IMR-90 (cell line): ENCODE data around the gene DOK6.

Source experiments
- BHLHE40 ChIP-seq: fragments of 150-350 bp; IDR thresholded peaks from 2 replicates; pipeline ENCODE4 v1.6.1; 2016; ENCODE audit warnings: mild to moderate bottlenecking, low read depth, low read length
- CEBPB ChIP-seq: IDR thresholded peaks from 2 replicates; pipeline ENCODE4 v1.6.1; 2012; ENCODE audit warnings: low read depth, low read length, improper control_type of control experiment
- CHD1 ChIP-seq: IDR thresholded peaks from 2 replicates; pipeline ENCODE4 v1.6.1; 2012; ENCODE audit warnings: low read depth, low read length, improper control_type of control experiment
- FOS ChIP-seq: fragments of 150-350 bp; IDR thresholded peaks from 2 replicates; pipeline ENCODE4 v1.6.1; 2016; ENCODE audit warnings: low read depth, low read length
- MAFK ChIP-seq: IDR thresholded peaks from 2 replicates; pipeline ENCODE4 v1.6.1; 2012; ENCODE audit warnings: low read depth, low read length, improper control_type of control experiment
- MAZ ChIP-seq: IDR thresholded peaks from 2 replicates; pipeline ENCODE4 v1.6.1; 2012; ENCODE audit warnings: low read depth, mild to moderate bottlenecking, low read length, improper control_type of control experiment, moderate library complexity, borderline replicate concordance
- POLR2A ChIP-seq: IDR thresholded peaks from 2 replicates; pipeline ENCODE4 v1.6.1; 2012; ENCODE audit warnings: mild to moderate bottlenecking, low read depth, low read length
- RAD21 ChIP-seq: IDR thresholded peaks from 2 replicates; pipeline ENCODE4 v1.6.1; 2012; ENCODE audit warnings: low read length, improper control_type of control experiment
- RCOR1 ChIP-seq: IDR thresholded peaks from 2 replicates; pipeline ENCODE4 v1.6.1; 2012; ENCODE audit warnings: mild to moderate bottlenecking, low read length, improper control_type of control experiment; ENCODE audit not compliant: insufficient replicate concordance
- RFX5 ChIP-seq: IDR thresholded peaks from 2 replicates; pipeline ENCODE4 v1.8.0; 2012; ENCODE audit warnings: low read depth, mild to moderate bottlenecking, low read length, moderate library complexity
- SMC3 ChIP-seq: fragments of 150-350 bp; IDR thresholded peaks from 2 replicates; pipeline ENCODE4 v1.6.1; 2016; ENCODE audit warnings: low read depth, mild to moderate bottlenecking, antibody characterized with exemption, low read length, moderate library complexity
- USF2 ChIP-seq: fragments of 150-350 bp; IDR thresholded peaks from 2 replicates; pipeline ENCODE4 v1.6.1; 2017; ENCODE audit warnings: mild to moderate bottlenecking, antibody characterized with exemption, low read length, low read depth
- TF ChIP-seq, protein P1 (sequence below): fragments of 150-350 bp; IDR thresholded peaks from 2 replicates; pipeline ENCODE4 v1.6.1; 2016; ENCODE audit warnings: low read depth, mild to moderate bottlenecking, low read length, moderate library complexity, borderline replicate concordance
- TF ChIP-seq, protein P2 (sequence below): conservative IDR thresholded peaks from 2 replicates; pipeline ENCODE4 v1.5.1; 2012; ENCODE audit warnings: mild to moderate bottlenecking, low read depth, low read length, improper control_type of control experiment

DNA sequence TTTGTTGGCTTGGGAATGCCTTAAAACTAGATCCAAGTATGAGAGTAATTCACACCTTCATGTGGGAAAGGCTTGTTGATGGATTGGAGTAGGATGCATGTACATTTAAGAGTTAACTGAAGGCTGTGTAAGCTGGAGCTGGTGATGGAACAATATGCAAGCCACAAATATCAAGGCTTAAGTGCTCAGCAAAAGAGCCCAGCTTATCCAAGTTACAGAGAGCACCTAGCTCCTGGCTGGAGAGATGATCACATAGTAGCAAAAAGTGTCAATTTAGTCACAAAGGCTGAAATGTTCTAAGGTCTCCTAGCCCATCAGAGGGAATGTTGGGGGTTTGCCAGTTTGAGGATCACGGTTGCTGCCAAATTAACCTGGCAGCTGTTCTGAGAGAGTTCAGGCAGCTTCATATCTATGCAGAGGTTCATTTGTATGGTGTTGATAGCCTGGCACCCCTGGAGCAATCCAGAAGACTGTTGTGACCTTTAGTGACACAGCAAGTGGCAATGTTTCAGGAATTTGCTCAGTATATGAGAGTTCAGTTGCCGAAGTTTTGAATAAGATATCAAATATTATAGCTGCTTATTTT, 228.2 kb downstream of the DOK6 start:
- TF ChIP-seq POLR2A = no peak
- TF ChIP-seq, protein P1, sequence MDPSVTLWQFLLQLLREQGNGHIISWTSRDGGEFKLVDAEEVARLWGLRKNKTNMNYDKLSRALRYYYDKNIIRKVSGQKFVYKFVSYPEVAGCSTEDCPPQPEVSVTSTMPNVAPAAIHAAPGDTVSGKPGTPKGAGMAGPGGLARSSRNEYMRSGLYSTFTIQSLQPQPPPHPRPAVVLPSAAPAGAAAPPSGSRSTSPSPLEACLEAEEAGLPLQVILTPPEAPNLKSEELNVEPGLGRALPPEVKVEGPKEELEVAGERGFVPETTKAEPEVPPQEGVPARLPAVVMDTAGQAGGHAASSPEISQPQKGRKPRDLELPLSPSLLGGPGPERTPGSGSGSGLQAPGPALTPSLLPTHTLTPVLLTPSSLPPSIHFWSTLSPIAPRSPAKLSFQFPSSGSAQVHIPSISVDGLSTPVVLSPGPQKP = no peak
- no peak for TF ChIP-seq CEBPB
- TF ChIP-seq, protein P2, sequence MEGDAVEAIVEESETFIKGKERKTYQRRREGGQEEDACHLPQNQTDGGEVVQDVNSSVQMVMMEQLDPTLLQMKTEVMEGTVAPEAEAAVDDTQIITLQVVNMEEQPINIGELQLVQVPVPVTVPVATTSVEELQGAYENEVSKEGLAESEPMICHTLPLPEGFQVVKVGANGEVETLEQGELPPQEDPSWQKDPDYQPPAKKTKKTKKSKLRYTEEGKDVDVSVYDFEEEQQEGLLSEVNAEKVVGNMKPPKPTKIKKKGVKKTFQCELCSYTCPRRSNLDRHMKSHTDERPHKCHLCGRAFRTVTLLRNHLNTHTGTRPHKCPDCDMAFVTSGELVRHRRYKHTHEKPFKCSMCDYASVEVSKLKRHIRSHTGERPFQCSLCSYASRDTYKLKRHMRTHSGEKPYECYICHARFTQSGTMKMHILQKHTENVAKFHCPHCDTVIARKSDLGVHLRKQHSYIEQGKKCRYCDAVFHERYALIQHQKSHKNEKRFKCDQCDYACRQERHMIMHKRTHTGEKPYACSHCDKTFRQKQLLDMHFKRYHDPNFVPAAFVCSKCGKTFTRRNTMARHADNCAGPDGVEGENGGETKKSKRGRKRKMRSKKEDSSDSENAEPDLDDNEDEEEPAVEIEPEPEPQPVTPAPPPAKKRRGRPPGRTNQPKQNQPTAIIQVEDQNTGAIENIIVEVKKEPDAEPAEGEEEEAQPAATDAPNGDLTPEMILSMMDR = no peak
- TF ChIP-seq RAD21 = no peak
- TF ChIP-seq RFX5 = no peak
- no peak for TF ChIP-seq SMC3
- no peak for TF ChIP-seq RCOR1
- no peak for TF ChIP-seq CHD1
- TF ChIP-seq FOS = no peak
- TF ChIP-seq MAFK = no peak
- TF ChIP-seq USF2 = no peak
- no peak for TF ChIP-seq MAZ
- TF ChIP-seq BHLHE40 = no peak
